Cardiac septum (tissue), 1 donor: ENCODE results near the gene ACOXL. TPM values are rescaled to one million over a fixed set of nuclear protein-coding genes. Genes with fewer than 3 reads are reported as not detected.

ENCODE experiments used
- DNase-seq: peaks from one replicate; pipeline ENCODE4 v3.0.0-alpha.2; 2020; ENCODE audit warnings: low spot score
- intact Hi-C: fragments of 100-400 bp; cut with DNase I; formaldehyde crosslinking; loops from one replicate; pipeline ENCODE4 v1.14.0; 2022
- total RNA-seq: library from RNA; stranded (reverse); fragmentation: NEBNext Ultra II Directional; extraction: Animal tissue kit (Norgen Biotek cat#: 25700); gene quantifications from one replicate; pipeline ENCODE4 v1.2.1, GENCODE V29; 2021
- donor health status: DM: no; HTN: no; CAD: no.

Gene ACOXL
- total RNA-seq, 1 donor from 2014 or later = not detected

- DNase-seq = no peak
- intact Hi-C loops = loop anchor here (5.0 to 10.0 kb wide), 2 partner anchors 303 to 851 kb away; no protein-coding TSS in a partner anchor
Observed at GRCh38 chr2:110813896-110814295, 81.5 kb downstream of the ACOXL start.

GRCh38 chr2:110815938-110816337, 83.6 kb downstream of the ACOXL start:
- intact Hi-C loops = loop anchor here (10.0 kb wide), 1 partner anchor 849 kb away; no protein-coding TSS in a partner anchor
- no peak for DNase-seq

GRCh38 chr2:110816404-110817365, 84.3 kb downstream of the ACOXL start:
- intact Hi-C loops = loop anchor here (10.0 kb wide), 1 partner anchor 848 kb away; no protein-coding TSS in a partner anchor
- no peak for DNase-seq

- intact Hi-C loops = loop anchor here (10.0 kb wide), 1 partner anchor 846 kb away; no protein-coding TSS in a partner anchor
- no peak for DNase-seq
Observed at GRCh38 chr2:110818767-110819481, 86.6 kb downstream of the ACOXL start.

- no peak for DNase-seq
- intact Hi-C loops = loop anchor here (10.0 kb wide), 1 partner anchor 845 kb away; no protein-coding TSS in a partner anchor
Observed at GRCh38 chr2:110819711-110820110, 87.3 kb downstream of the ACOXL start.

GRCh38 chr2:110820128-110820527, 87.8 kb downstream of the ACOXL start:
- no peak for DNase-seq
- intact Hi-C loops = no loop called here

- no peak for DNase-seq
- intact Hi-C loops = no loop called here
Observed at GRCh38 chr2:110823165-110823564, 90.8 kb downstream of the ACOXL start.

GRCh38 chr2:110827511-110827910, 95.1 kb downstream of the ACOXL start:
- intact Hi-C loops = no loop called here
- DNase-seq = no peak

GRCh38 chr2:110828330-110828729, 96.0 kb downstream of the ACOXL start:
- intact Hi-C loops = no loop called here
- no peak for DNase-seq

GRCh38 chr2:110829413-110830146, 97.2 kb downstream of the ACOXL start:
- intact Hi-C loops = no loop called here
- DNase-seq = no peak

- intact Hi-C loops = no loop called here
- DNase-seq = no peak
Observed at GRCh38 chr2:110832740-110833139, 100.4 kb downstream of the ACOXL start.

GRCh38 chr2:110834134-110834827, 101.9 kb downstream of the ACOXL start:
- no peak for DNase-seq
- intact Hi-C loops = no loop called here

GRCh38 chr2:110836671-110837070, 104.3 kb downstream of the ACOXL start:
- intact Hi-C loops = no loop called here
- DNase-seq = no peak

- DNase-seq = no peak
- intact Hi-C loops = no loop called here
Observed at GRCh38 chr2:110837446-110838409, 105.4 kb downstream of the ACOXL start.

- intact Hi-C loops = no loop called here
Observed at GRCh38 chr2:110838657-110839384, 106.4 kb downstream of the ACOXL start.

GRCh38 chr2:110840508-110840907, 108.1 kb downstream of the ACOXL start:
- intact Hi-C loops = no loop called here
- no peak for DNase-seq

More at GRCh38 chr2:110838657-110839384, 106.4 kb downstream of the ACOXL start:
- no peak for DNase-seq

- DNase-seq = no peak
Observed at GRCh38 chr2:110842048-110842447, 109.7 kb downstream of the ACOXL start.

More at GRCh38 chr2:110842048-110842447, 109.7 kb downstream of the ACOXL start:
- intact Hi-C loops = no loop called here
